Measurements from ENCODE around the gene LEMD2. TPM values are rescaled to one million over a fixed set of nuclear protein-coding genes. Genes with fewer than 3 reads are reported as not detected.

The LEMD2 gene
- total and polyA plus RNA-seq, 2 donors (not counting 1 experiment from before 2014, with no cell fraction given): 25.7 to 61.9 TPM

- H2AFZ ChIP-seq (ENCODE audit: low read length): no peak overlapping the region
- H4K20me1 ChIP-seq (ENCODE audit: control insufficient read depth, extremely low read depth, insufficient read depth, low read length): no peaks in the 10 kb centered on the region
- H3K4me1 ChIP-seq (ENCODE audit: control insufficient read depth, extremely low read depth, insufficient read depth, low read length): peaks cover 22% of the 10 kb centered on the region
- no peaks in the 10 kb centered on the region for H3K9me3 ChIP-seq (ENCODE audit: control insufficient read depth, insufficient read depth, low read depth, low read length)
- no peak overlapping the region for H3K27ac ChIP-seq (ENCODE audit: insufficient read depth, low read length)
- no peaks in the 10 kb centered on the region for H3K27me3 ChIP-seq (ENCODE audit: control insufficient read depth, insufficient read depth, low read length)
- no peak overlapping the region for H3K4me3 ChIP-seq (replicated peaks in 1 of 4; ENCODE audit: control extremely low read depth in 1 of 4, insufficient read depth in 1 of 4, low read depth in 3 of 4, low read length in 4 of 4)
- no peak for DNase-seq (ENCODE audit: low read depth in 2 of 2)
- TF ChIP-seq CTCF (conservative IDR thresholded peaks at IDR 0.05 in 1 of 2, IDR thresholded peaks at IDR 0.05 in 1 of 2; ENCODE audit: low read depth in 1 of 2, low read length in 2 of 2): no peak
- no peak for TF ChIP-seq EZH2 (IDR thresholded peaks at IDR 0.05; ENCODE audit: low read length, missing control alignments)
- no peaks in the 10 kb centered on the region for H3K36me3 ChIP-seq (ENCODE audit: control insufficient read depth, insufficient read depth, low read length)
- H3K9ac ChIP-seq (ENCODE audit: insufficient read depth, low read length): no peak overlapping the region
- no peak overlapping the region for H3K4me2 ChIP-seq (ENCODE audit: extremely low read depth, insufficient read depth, low read length)
- no peaks in the 10 kb centered on the region for H3K79me2 ChIP-seq (ENCODE audit: control insufficient read depth, insufficient read depth, low read length)
Observed at GRCh38 chr6:33748841-33749240, 40.1 kb downstream of the LEMD2 start.

- H3K27me3 ChIP-seq (ENCODE audit: control insufficient read depth, insufficient read depth, low read length): peaks cover 2% of the 10 kb centered on the region
- no peak for DNase-seq (ENCODE audit: low read depth in 2 of 2)
- H3K9me3 ChIP-seq (ENCODE audit: control insufficient read depth, insufficient read depth, low read depth, low read length): no peaks in the 10 kb centered on the region
- no peak overlapping the region for H3K4me3 ChIP-seq (replicated peaks in 1 of 4; ENCODE audit: control extremely low read depth in 1 of 4, insufficient read depth in 1 of 4, low read depth in 3 of 4, low read length in 4 of 4)
- H2AFZ ChIP-seq (ENCODE audit: low read length): no peak overlapping the region
- no peak overlapping the region for H3K4me2 ChIP-seq (ENCODE audit: extremely low read depth, insufficient read depth, low read length)
- H3K27ac ChIP-seq (ENCODE audit: insufficient read depth, low read length): no peak overlapping the region
- H4K20me1 ChIP-seq (ENCODE audit: control insufficient read depth, extremely low read depth, insufficient read depth, low read length): no peaks in the 10 kb centered on the region
- no peaks in the 10 kb centered on the region for H3K36me3 ChIP-seq (ENCODE audit: control insufficient read depth, insufficient read depth, low read length)
- TF ChIP-seq EZH2 (IDR thresholded peaks at IDR 0.05; ENCODE audit: low read length, missing control alignments): no peak
- no peak for TF ChIP-seq CTCF (conservative IDR thresholded peaks at IDR 0.05 in 1 of 2, IDR thresholded peaks at IDR 0.05 in 1 of 2; ENCODE audit: low read depth in 1 of 2, low read length in 2 of 2)
- H3K9ac ChIP-seq (ENCODE audit: insufficient read depth, low read length): no peak overlapping the region
- no peaks in the 10 kb centered on the region for H3K79me2 ChIP-seq (ENCODE audit: control insufficient read depth, insufficient read depth, low read length)
- H3K4me1 ChIP-seq (ENCODE audit: control insufficient read depth, extremely low read depth, insufficient read depth, low read length): peaks cover 22% of the 10 kb centered on the region
Observed at GRCh38 chr6:33747823-33748222, 41.1 kb downstream of the LEMD2 start.

- Histone ChIP-seq H2AFZ (ENCODE audit: low read length) (peak within 1 kb of the TSS; percentile 44), H3K27me3 (ENCODE audit: control insufficient read depth, insufficient read depth, low read length) (peaks cover 11% of the 10 kb centered on the region), H3K79me2 (ENCODE audit: control insufficient read depth, insufficient read depth, low read length) (no peaks in the 10 kb centered on the region), H3K4me3 (replicated peaks in 1 of 4; ENCODE audit: control extremely low read depth in 1 of 4, insufficient read depth in 1 of 4, low read depth in 3 of 4, low read length in 4 of 4) (peak within 1 kb of the TSS in 2 of 4 experiments; percentile 54 to 61), H3K27ac (ENCODE audit: insufficient read depth, low read length) (peak within 1 kb of the TSS; percentile 20), H3K4me1 (ENCODE audit: control insufficient read depth, extremely low read depth, insufficient read depth, low read length) (peaks cover 21% of the 10 kb centered on the region), H4K20me1 (ENCODE audit: control insufficient read depth, extremely low read depth, insufficient read depth, low read length) (no peaks in the 10 kb centered on the region), H3K9me3 (ENCODE audit: control insufficient read depth, insufficient read depth, low read depth, low read length) (no peaks in the 10 kb centered on the region), H3K4me2 (ENCODE audit: extremely low read depth, insufficient read depth, low read length) (peak within 1 kb of the TSS; percentile 71), H3K9ac (ENCODE audit: insufficient read depth, low read length) (peak within 1 kb of the TSS; percentile 23), H3K36me3 (ENCODE audit: control insufficient read depth, insufficient read depth, low read length) (no peaks in the 10 kb centered on the region)
- no peak for TF ChIP-seq EZH2 (IDR thresholded peaks at IDR 0.05; ENCODE audit: low read length, missing control alignments)
- TF ChIP-seq CTCF (conservative IDR thresholded peaks at IDR 0.05 in 1 of 2, IDR thresholded peaks at IDR 0.05 in 1 of 2; ENCODE audit: low read depth in 1 of 2, low read length in 2 of 2): no peak
- DNase-seq (ENCODE audit: low read depth in 2 of 2): peak in 1 of 2 donors; percentile 66
Observed at GRCh38 chr6:33746651-33747100, 42.3 kb downstream of the LEMD2 start, which contains the start of gene IP6K3. Gene IP6K3 (minus strand): TSS chr6:33746905. CDS start chr6:33735476, 11,429 bp downstream.
